ENCODE measurements around the gene KLHL20. TPM values are rescaled to one million over a fixed set of nuclear protein-coding genes. Genes with fewer than 3 reads are reported as not detected.

The KLHL20 gene
- total and polyA plus RNA-seq, 7 experiments from 2014 or later, result 25.5 to 40.9 (median 28.4) TPM

- Histone ChIP-seq H3K36me3 (ENCODE audit: control insufficient read depth in 2 of 3, insufficient read depth in 3 of 3, low read length in 3 of 3) (peaks cover 0 to 26% (median 0%) of the 10 kb centered on the region in 3 experiments), H3K4me1 (ENCODE audit: control insufficient read depth in 2 of 2, insufficient read depth in 2 of 2, low read length in 2 of 2) (peaks cover 10 to 14% of the 10 kb centered on the region in 2 donors), H3K9me3 (ENCODE audit: control insufficient read depth in 2 of 3, low read length in 3 of 3) (no peaks in the 10 kb centered on the region), H3K27ac (ENCODE audit: low read depth, low read length) (no peak overlapping the region), H3K4me3 (ENCODE audit: low read length) (no peak overlapping the region), H3K27me3 (ENCODE audit: control insufficient read depth in 2 of 2, insufficient read depth in 2 of 2, low read length in 2 of 2) (no peaks in the 10 kb centered on the region)
- peaks cover 22 to 52% (median 35%) of the 10 kb centered on the region in 7 donors for H3K4me1 Mint-ChIP-seq
- H3K9me3 Mint-ChIP-seq, result no peaks in the 10 kb centered on the region
- no peak overlapping the region for H3K4me3 Mint-ChIP-seq
- ChIA-PET CTCF (no interaction called here), POLR2A (interaction anchor here (0.6 to 0.7 kb wide), 2 partner anchors 24 to 372 kb away, joined by 3 to 8 read pairs; no protein-coding TSS in a partner anchor)
- no peaks in the 10 kb centered on the region for H3K27me3 Mint-ChIP-seq
- ATAC-seq, result no peak
- peaks cover 0 to 13% (median 3%) of the 10 kb centered on the region in 5 donors for H3K36me3 Mint-ChIP-seq
- intact Hi-C loops (cut with micrococcal nuclease), result loop anchor here in 1 of 2 donors (10.0 kb wide), 1 partner anchor 1003 kb away; no protein-coding TSS in a partner anchor
- no peak for DNase-seq
- no peak overlapping the region for H3K27ac Mint-ChIP-seq
Observed at GRCh38 chr1:173827611-173828010, 112.8 kb downstream of the KLHL20 start.

DNA sequence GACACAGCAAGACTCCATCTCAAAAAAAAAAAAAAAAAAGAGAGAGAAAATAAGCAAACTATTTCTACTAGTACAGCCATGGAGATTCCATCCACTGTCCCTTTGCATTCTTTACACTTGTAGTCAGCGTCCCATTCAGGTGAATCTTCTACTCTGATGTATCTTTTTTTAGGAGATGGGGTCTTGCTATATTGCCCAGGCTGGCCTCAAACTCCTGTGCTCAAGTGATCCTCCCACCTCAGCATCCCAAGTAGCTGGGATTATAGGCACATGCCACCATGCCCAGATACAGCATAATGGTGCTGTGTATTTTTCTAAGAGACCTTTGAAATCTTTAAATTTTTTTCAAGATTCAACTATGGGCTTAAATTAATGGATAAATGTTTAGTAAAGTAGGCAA, 118.0 kb downstream of the KLHL20 start:
- Mint-ChIP-seq H3K27me3 (no peaks in the 10 kb centered on the region), H3K4me1 (peaks cover 2 to 10% (median 6%) of the 10 kb centered on the region in 7 donors), H3K27ac (no peak overlapping the region), H3K9me3 (no peaks in the 10 kb centered on the region), H3K36me3 (peaks cover 0 to 25% (median 10%) of the 10 kb centered on the region in 5 donors), H3K4me3 (no peak overlapping the region)
- peaks cover 0 to 46% (median 10%) of the 10 kb centered on the region in 3 experiments for H3K36me3 ChIP-seq (ENCODE audit: control insufficient read depth in 2 of 3, insufficient read depth in 3 of 3, low read length in 3 of 3)
- ATAC-seq (no peak), DNase-seq (no peak)
- CTCF ChIA-PET, result no interaction called here
- no peak overlapping the region for H3K27ac ChIP-seq (ENCODE audit: low read depth, low read length)
- H3K4me3 ChIP-seq (ENCODE audit: low read length), result no peak overlapping the region
- H3K9me3 ChIP-seq (ENCODE audit: control insufficient read depth in 2 of 3, low read length in 3 of 3), result no peaks in the 10 kb centered on the region
- POLR2A ChIA-PET, result no interaction called here
- H3K27me3 ChIP-seq (ENCODE audit: control insufficient read depth in 2 of 2, insufficient read depth in 2 of 2, low read length in 2 of 2), result no peaks in the 10 kb centered on the region
- no peaks in the 10 kb centered on the region for H3K4me1 ChIP-seq (ENCODE audit: control insufficient read depth in 2 of 2, insufficient read depth in 2 of 2, low read length in 2 of 2)
- intact Hi-C loops (cut with micrococcal nuclease), result no loop called here

Other genes with a start within 250 kb of the KLHL20 start
- 100 to 1,000 TPM in 2 of 5 experiments, 10 to 100 TPM in 3; 84.8 to 117 (median 95.0) TPM for gene PRDX6, start 237.6 kb upstream of the KLHL20 start, total RNA-seq
- 100 to 1,000 TPM; 148 to 150 TPM for gene PRDX6, start 237.6 kb upstream of the KLHL20 start, polyA plus RNA-seq
- gene SLC9C2, start 111.9 kb upstream of the KLHL20 start, total RNA-seq, result not detected
- not detected for gene SLC9C2, start 111.9 kb upstream of the KLHL20 start, polyA plus RNA-seq
- not detected for gene TEX50, start 79.6 kb upstream of the KLHL20 start, total RNA-seq
- not detected for gene TEX50, start 79.6 kb upstream of the KLHL20 start, polyA plus RNA-seq
- gene ANKRD45, start 45.1 kb upstream of the KLHL20 start, total RNA-seq, result not detected
- gene ANKRD45, start 45.1 kb upstream of the KLHL20 start, polyA plus RNA-seq, result not detected
- 10 to 100 TPM in 3 of 5 experiments, 1 to 10 TPM in 2; 3.6 to 26.0 (median 13.5) TPM for gene DARS2, start 109.7 kb downstream of the KLHL20 start, total RNA-seq
- gene DARS2, start 109.7 kb downstream of the KLHL20 start, polyA plus RNA-seq, result 10 to 100 TPM in 1 of 2 donors, 1 to 10 TPM in 1; 9.2 to 13.2 TPM
- 10 to 100 TPM in 2 of 5 experiments, 1 to 10 TPM in 3; 5.2 to 25.1 (median 9.5) TPM for gene CENPL, start 109.9 kb downstream of the KLHL20 start, total RNA-seq
- gene CENPL, start 109.9 kb downstream of the KLHL20 start, polyA plus RNA-seq, result 1 to 10 TPM; 5.1 to 6.9 TPM
- 100 to 1,000 TPM; 371 to 954 (median 885) TPM for gene GAS5, start 153.0 kb downstream of the KLHL20 start, total RNA-seq
- gene GAS5, start 153.0 kb downstream of the KLHL20 start, polyA plus RNA-seq, result 100 to 1,000 TPM; 493 to 676 TPM
- gene ZBTB37, start 153.4 kb downstream of the KLHL20 start, total RNA-seq, result 10 to 100 TPM; 12.7 to 30.3 (median 21.7) TPM
- 1 to 10 TPM; 2.1 to 3.2 TPM for gene ZBTB37, start 153.4 kb downstream of the KLHL20 start, polyA plus RNA-seq
- gene SERPINC1, start 202.3 kb downstream of the KLHL20 start, total RNA-seq, result under 1 TPM in 1 of 5 experiments, not detected in 4; 0.32 TPM
- under 1 TPM in 1 of 2 donors, not detected in 1; 0.25 TPM for gene SERPINC1, start 202.3 kb downstream of the KLHL20 start, polyA plus RNA-seq